Mesothelial cell of epicardium (in vitro differentiated cells): Measurements from ENCODE around the gene PLAGL2. TPM values are rescaled to one million over a fixed set of nuclear protein-coding genes. Genes with fewer than 3 reads are reported as not detected.

ENCODE experiments used
- DNase-seq, 2 experiments: peaks; one replicate each; pipeline ENCODE4 v3.0.0; 2021; ENCODE audit warnings: low spot score in 2 of 2; ENCODE audit not compliant: unreplicated experiment in 2 of 2
- H3K27ac Mint-ChIP-seq: 2 replicates; pipeline ENCODE4 v1.8.0; 2021; ENCODE audit warnings: mixed read lengths
- H3K27me3 Mint-ChIP-seq: 2 replicates; pipeline ENCODE4 v1.8.0; 2021; ENCODE audit warnings: low read depth, mixed read lengths
- H3K36me3 Mint-ChIP-seq: 2 replicates; pipeline ENCODE4 v1.8.0; 2021; ENCODE audit warnings: mixed read lengths
- H3K4me1 Mint-ChIP-seq: 2 replicates; pipeline ENCODE4 v1.8.0; 2021; ENCODE audit warnings: mixed read lengths
- H3K4me3 Mint-ChIP-seq: 2 replicates; pipeline ENCODE4 v1.8.0; 2021; ENCODE audit warnings: mild to moderate bottlenecking, moderate library complexity, mixed read lengths
- H3K9me3 Mint-ChIP-seq: 2 replicates; pipeline ENCODE4 v1.8.0; 2021; ENCODE audit warnings: mixed read lengths
- CTCF ChIP-seq: fragments of 200-600 bp; sonication (generic); IDR thresholded peaks from one replicate; pipeline ENCODE4 v1.5.0; 2021; ENCODE audit warnings: antibody characterized with exemption; ENCODE audit not compliant: unreplicated experiment
- total RNA-seq: library from RNA; stranded (reverse); gene quantifications from 3 replicates; pipeline ENCODE4 v1.2.1, GENCODE V29; 2021

PLAGL2 gene
- total RNA-seq, 1 donor from 2014 or later, result 37.8 TPM

GRCh38 chr20:32216179-32217142 lies 8.9 kb upstream of the PLAGL2 start:
- Mint-ChIP-seq H3K27me3 (no peaks in the 10 kb centered on the region), H3K9me3 (no peaks in the 10 kb centered on the region), H3K36me3 (peaks cover 36% of the 10 kb centered on the region), H3K4me1 (no peaks in the 10 kb centered on the region), H3K4me3 (no peak overlapping the region), H3K27ac (no peak overlapping the region)
- TF ChIP-seq CTCF, result no peak
- DNase-seq, result no peak

GRCh38 chr20:32215729-32216128 lies 8.2 kb upstream of the PLAGL2 start:
- Mint-ChIP-seq H3K4me1 (no peaks in the 10 kb centered on the region), H3K36me3 (peaks cover 30% of the 10 kb centered on the region), H3K27me3 (no peaks in the 10 kb centered on the region), H3K9me3 (no peaks in the 10 kb centered on the region), H3K4me3 (no peak overlapping the region), H3K27ac (no peak overlapping the region)
- no peak for DNase-seq
- TF ChIP-seq CTCF, result no peak

GRCh38 chr20:32215147-32215546 lies 7.6 kb upstream of the PLAGL2 start:
- DNase-seq, result no peak
- H3K27me3 Mint-ChIP-seq, result no peaks in the 10 kb centered on the region
- H3K4me3 Mint-ChIP-seq, result no peak overlapping the region
- H3K9me3 Mint-ChIP-seq, result no peaks in the 10 kb centered on the region
- H3K36me3 Mint-ChIP-seq, result peaks cover 28% of the 10 kb centered on the region
- H3K4me1 Mint-ChIP-seq, result no peaks in the 10 kb centered on the region
- TF ChIP-seq CTCF, result no peak
- H3K27ac Mint-ChIP-seq, result no peak overlapping the region

GRCh38 chr20:32213870-32214269 lies 6.3 kb upstream of the PLAGL2 start:
- no peak overlapping the region for H3K4me3 Mint-ChIP-seq
- H3K9me3 Mint-ChIP-seq, result no peaks in the 10 kb centered on the region
- peaks cover 19% of the 10 kb centered on the region for H3K36me3 Mint-ChIP-seq
- DNase-seq, result no peak
- H3K27ac Mint-ChIP-seq, result no peak overlapping the region
- no peak for TF ChIP-seq CTCF
- H3K27me3 Mint-ChIP-seq, result no peaks in the 10 kb centered on the region
- H3K4me1 Mint-ChIP-seq, result peaks cover 8% of the 10 kb centered on the region

- Mint-ChIP-seq H3K36me3 (peaks cover 8% of the 10 kb centered on the region), H3K27me3 (no peaks in the 10 kb centered on the region), H3K4me3 (peak overlapping the region; percentile 18), H3K4me1 (peaks cover 35% of the 10 kb centered on the region), H3K9me3 (no peaks in the 10 kb centered on the region), H3K27ac (peak overlapping the region; percentile 57)
- DNase-seq, result no peak
- TF ChIP-seq CTCF, result no peak
Observed at GRCh38 chr20:32209850-32210605, 2.5 kb upstream of the PLAGL2 start.
